Activated CD8-positive, alpha-beta T cell treated with anti-CD3 and anti-CD28 coated beads, Interleukin-2, amount 10 ng/mL, durations not matched to agents 7 days and 5 days (primary cell): ENCODE measurements around the gene OR5J2. TPM values are rescaled to one million over a fixed set of nuclear protein-coding genes. Genes with fewer than 3 reads are reported as not detected.
"Not testable (repeated sequence)": the region's sequence is repeated elsewhere in the genome, so short reads cannot be mapped to it uniquely, and the experiment has no call there.

Experiments
- ATAC-seq: fragments of 150-1000 bp; cut with Tn5 transposase; one replicate; pipeline ENCODE4 v1.10.0; 2021; ENCODE audit warnings: moderate library complexity
- CTCF ChIA-PET: fragments of 350-600 bp; sonication (Branson Sonifier 250); formaldehyde crosslinking; loops from one replicate; lab custom pipeline; 2021; ENCODE audit warnings: antibody characterized with exemption; lab: Charles Lee
- POLR2A ChIA-PET: fragments of 350-600 bp; sonication (Branson Sonifier 250); formaldehyde crosslinking; loops from one replicate; lab custom pipeline; 2021; ENCODE audit warnings: antibody characterized with exemption; lab: Charles Lee
- DNase-seq: peaks from one replicate; pipeline ENCODE4 v3.0.0-alpha.2; 2020
- H3K27ac Mint-ChIP-seq: one replicate; pipeline ENCODE4 v1.8.0; 2021; ENCODE audit warnings: mild to moderate bottlenecking, mixed read lengths
- H3K27me3 Mint-ChIP-seq: one replicate; pipeline ENCODE4 v1.8.0; 2021; ENCODE audit warnings: low read depth, mixed read lengths
- H3K36me3 Mint-ChIP-seq: one replicate; pipeline ENCODE4 v1.8.0; 2021; ENCODE audit warnings: low read depth, mixed read lengths
- H3K4me1 Mint-ChIP-seq: one replicate; pipeline ENCODE4 v1.8.0; 2021; ENCODE audit warnings: low read depth, mixed read lengths
- H3K4me3 Mint-ChIP-seq: one replicate; pipeline ENCODE4 v1.8.0; 2021; ENCODE audit warnings: mild to moderate bottlenecking, mixed read lengths
- H3K9me3 Mint-ChIP-seq: one replicate; pipeline ENCODE4 v1.8.0; 2022; ENCODE audit warnings: mixed read lengths; ENCODE audit not compliant: insufficient read depth
- total RNA-seq, 2 experiments: library from RNA; stranded (reverse); gene quantifications; one replicate each; pipeline ENCODE4 v1.2.3, GENCODE V29; 2021

Gene OR5J2
- total RNA-seq, 2 experiments from 2014 or later = not detected

- DNase-seq (no peak), ATAC-seq (no peak)
- Mint-ChIP-seq H3K36me3 (no peaks in the 10 kb centered on the region), H3K27ac (no peak overlapping the region), H3K4me3 (no peak overlapping the region), H3K27me3 (no peaks in the 10 kb centered on the region), H3K9me3 (peaks cover 26% of the 10 kb centered on the region), H3K4me1 (no peaks in the 10 kb centered on the region)
- ChIA-PET CTCF (no interaction called here), POLR2A (no interaction called here)
Observed at GRCh38 chr11:56214537-56214936, 38.1 kb downstream of the OR5J2 start.

GRCh38 chr11:56219735-56220134, 43.3 kb downstream of the OR5J2 start:
- CTCF ChIA-PET, H3K27ac Mint-ChIP-seq, H3K27me3 Mint-ChIP-seq, H3K4me1 Mint-ChIP-seq, H3K36me3 Mint-ChIP-seq, DNase-seq, ATAC-seq, POLR2A ChIA-PET, H3K4me3 Mint-ChIP-seq: not testable (repeated sequence)
- H3K9me3 Mint-ChIP-seq = peaks cover 25% of the 10 kb centered on the region

Other genes with a start within 250 kb of the OR5J2 start
- not detected for gene OR5I1, start 240.2 kb upstream of the OR5J2 start, total RNA-seq
- not detected for gene OR10AG1, start 206.7 kb upstream of the OR5J2 start, total RNA-seq
- gene OR5F1, start 182.0 kb upstream of the OR5J2 start, total RNA-seq = not detected
- not detected for gene OR5AS1, start 149.0 kb upstream of the OR5J2 start, total RNA-seq
- gene OR8I2, start 83.3 kb upstream of the OR5J2 start, total RNA-seq = not detected
- gene OR8H2, start 72.9 kb upstream of the OR5J2 start, total RNA-seq = not detected
- gene OR8H3, start 54.2 kb upstream of the OR5J2 start, total RNA-seq = not detected
- gene OR8J3, start 36.4 kb upstream of the OR5J2 start, total RNA-seq = not detected
- gene OR8K5, start 16.3 kb upstream of the OR5J2 start, total RNA-seq = not detected
- not detected for gene OR5T2, start 57.6 kb downstream of the OR5J2 start, total RNA-seq
- gene OR5T3, start 75.6 kb downstream of the OR5J2 start, total RNA-seq = not detected
- gene OR5T1, start 97.5 kb downstream of the OR5J2 start, total RNA-seq = not detected
- gene OR8H1, start 115.6 kb downstream of the OR5J2 start, total RNA-seq = not detected
- not detected for gene OR8K3, start 138.5 kb downstream of the OR5J2 start, total RNA-seq
- gene OR8K1, start 169.4 kb downstream of the OR5J2 start, total RNA-seq = not detected
- not detected for gene OR8J1, start 177.7 kb downstream of the OR5J2 start, total RNA-seq
- gene OR8U1, start 199.0 kb downstream of the OR5J2 start, total RNA-seq = not detected
- gene OR5AL1, start 236.1 kb downstream of the OR5J2 start, total RNA-seq = not detected